Measurements from ENCODE around the gene USP17L17. TPM values are rescaled to one million over a fixed set of nuclear protein-coding genes. Genes with fewer than 3 reads are reported as not detected.
"Not testable (repeated sequence)": the region's sequence is repeated elsewhere in the genome, so short reads cannot be mapped to it uniquely, and the experiment has no call there.

Gene USP17L17
- not detected for polyA plus RNA-seq (2013, experiment 1 of 2; ENCODE audit: insufficient read length)
- polyA plus RNA-seq (2013, experiment 2 of 2; ENCODE audit: insufficient read length): not detected

GRCh38 chr4:9243579-9243978, at the start of gene USP17L17:
Gene USP17L17, plus strand, starts transcription at chr4:9243879. Its CDS starts 0 bp downstream, at chr4:9243879.
- DNase-seq: not testable (repeated sequence)

- not testable (repeated sequence) for DNase-seq
Observed at GRCh38 chr4:9210357-9210756, 33.3 kb upstream of the USP17L17 start, which contains the start of gene USP17L10. Gene USP17L10, plus strand, starts transcription at chr4:9210657. Its CDS starts 0 bp downstream, at chr4:9210657.

GRCh38 chr4:9214701-9215100, 29.0 kb upstream of the USP17L17 start:
- DNase-seq: not testable (repeated sequence)

GRCh38 chr4:9215105-9215504, 28.6 kb upstream of the USP17L17 start, which contains the start of gene USP17L11:
Gene USP17L11, plus strand, starts transcription at chr4:9215405. Its CDS starts 0 bp downstream, at chr4:9215405.
- not testable (repeated sequence) for DNase-seq

GRCh38 chr4:9219852-9220251, 23.8 kb upstream of the USP17L17 start, which contains the start of gene USP17L12:
Gene USP17L12, plus strand, starts transcription at chr4:9220152. Its CDS starts 0 bp downstream, at chr4:9220152.
- not testable (repeated sequence) for DNase-seq

- not testable (repeated sequence) for DNase-seq
Observed at GRCh38 chr4:9224596-9224995, 19.1 kb upstream of the USP17L17 start, which contains the start of gene USP17L13. Gene USP17L13, plus strand, starts transcription at chr4:9224896. Its CDS starts 0 bp downstream, at chr4:9224896.

- DNase-seq: not testable (repeated sequence)
Observed at GRCh38 chr4:9230249-9230648, 13.4 kb upstream of the USP17L17 start.

- not testable (repeated sequence) for DNase-seq
Observed at GRCh38 chr4:9234085-9234484, 9.6 kb upstream of the USP17L17 start, which contains the start of gene USP17L15. Gene USP17L15, plus strand, starts transcription at chr4:9234385. Its CDS starts 0 bp downstream, at chr4:9234385.

- not testable (repeated sequence) for DNase-seq
Observed at GRCh38 chr4:9238461-9238860, 5.2 kb upstream of the USP17L17 start.

- DNase-seq: peak; percentile 0
Observed at GRCh38 chr4:9247953-9248680, 4.4 kb downstream of the USP17L17 start, which contains the start of gene USP17L18. Gene USP17L18, plus strand, starts transcription at chr4:9248630. Its CDS starts 0 bp downstream, at chr4:9248630.

- DNase-seq: not testable (repeated sequence)
Observed at GRCh38 chr4:9253078-9253477, 9.4 kb downstream of the USP17L17 start, which contains the start of gene USP17L19. Gene USP17L19, plus strand, starts transcription at chr4:9253378. Its CDS starts 0 bp downstream, at chr4:9253378.

- not testable (repeated sequence) for DNase-seq
Observed at GRCh38 chr4:9257824-9258223, 14.1 kb downstream of the USP17L17 start, which contains the start of gene USP17L20. Gene USP17L20, plus strand, starts transcription at chr4:9258124. Its CDS starts 0 bp downstream, at chr4:9258124.

GRCh38 chr4:9262572-9262971, 18.9 kb downstream of the USP17L17 start, which contains the start of gene USP17L21:
Gene USP17L21, plus strand, starts transcription at chr4:9262872. Its CDS starts 0 bp downstream, at chr4:9262872.
- DNase-seq: not testable (repeated sequence)

GRCh38 chr4:9267319-9267718, 23.6 kb downstream of the USP17L17 start, which contains the start of gene USP17L22:
Gene USP17L22, plus strand, starts transcription at chr4:9267619. Its CDS starts 0 bp downstream, at chr4:9267619.
- DNase-seq: not testable (repeated sequence)

- not testable (repeated sequence) for DNase-seq
Observed at GRCh38 chr4:9271719-9272118, 28.0 kb downstream of the USP17L17 start.
